T-helper 1 cell (primary cell): ENCODE measurements around the gene SLC7A10.
A peak's percentile ranks its signal among the peaks of the same experiment; 100 is the strongest.
"Not testable (repeated sequence)": the region's sequence is repeated elsewhere in the genome, so short reads cannot be mapped to it uniquely, and the experiment has no call there.

Experiments
- DNase-seq, 5 donors: peaks; one replicate each; pipeline ENCODE4 v3.0.0-alpha.2; 2012 to 2020

Gene SLC7A10

DNA sequence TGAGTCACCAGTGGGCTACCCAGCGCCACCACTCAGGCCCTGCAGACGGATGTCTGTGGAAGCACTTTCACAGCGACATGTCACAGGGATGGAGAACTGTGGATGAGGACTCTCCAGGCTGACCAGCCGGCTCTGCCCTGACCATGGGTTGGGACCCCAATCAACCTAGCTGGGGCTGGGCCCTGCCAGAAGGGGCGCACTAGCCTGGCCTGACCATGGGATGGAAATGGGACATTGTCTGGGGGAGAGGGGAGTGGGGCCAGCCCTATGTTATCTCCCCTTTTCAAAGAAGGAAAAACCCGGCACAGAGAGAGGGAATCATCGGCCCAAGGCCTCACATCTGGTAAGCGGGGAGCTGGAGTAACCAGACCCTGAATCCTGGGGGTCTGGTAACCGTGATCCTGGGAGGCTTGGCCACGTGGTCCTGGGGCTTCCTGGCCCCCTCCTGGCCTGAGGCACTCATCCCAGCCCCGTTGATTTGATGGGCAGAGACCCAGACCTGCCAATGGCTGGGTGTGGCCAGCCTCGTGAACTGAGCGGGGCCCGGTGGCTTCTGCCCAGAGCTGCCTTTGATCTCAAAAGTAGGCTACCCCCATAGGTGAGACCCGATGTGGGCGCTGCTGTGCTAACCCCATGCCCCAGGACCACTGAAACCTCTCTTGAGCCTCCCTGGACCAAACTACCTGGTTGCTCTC is 11.2 kb upstream of the SLC7A10 start:
- DNase-seq, result no peak

DNA sequence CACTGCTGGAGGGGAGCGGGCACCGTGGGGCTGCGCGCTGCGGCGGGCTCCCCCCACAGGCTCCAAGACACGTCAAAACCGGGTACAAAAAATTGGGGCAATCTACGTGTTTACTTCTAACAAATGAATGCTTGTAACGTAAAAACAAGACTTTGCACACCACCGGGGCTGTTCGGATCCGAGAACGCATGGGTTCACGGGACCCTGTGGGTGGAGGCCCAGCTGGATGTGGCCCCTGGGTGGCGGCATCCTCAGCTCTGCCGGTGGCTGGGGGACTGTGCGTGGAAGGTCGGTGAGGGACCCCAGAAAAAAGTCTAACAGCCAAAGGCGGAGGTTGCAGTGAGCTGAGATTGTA is 10.3 kb upstream of the SLC7A10 start:
- no peak for DNase-seq

GRCh38 chr19:33235269-33235995 is 9.8 kb upstream of the SLC7A10 start:
- peak; percentile 31 to 81 (median 61) for DNase-seq

- DNase-seq, result no peak
Measured at GRCh38 chr19:33234736-33235135, 9.1 kb upstream of the SLC7A10 start.

DNA sequence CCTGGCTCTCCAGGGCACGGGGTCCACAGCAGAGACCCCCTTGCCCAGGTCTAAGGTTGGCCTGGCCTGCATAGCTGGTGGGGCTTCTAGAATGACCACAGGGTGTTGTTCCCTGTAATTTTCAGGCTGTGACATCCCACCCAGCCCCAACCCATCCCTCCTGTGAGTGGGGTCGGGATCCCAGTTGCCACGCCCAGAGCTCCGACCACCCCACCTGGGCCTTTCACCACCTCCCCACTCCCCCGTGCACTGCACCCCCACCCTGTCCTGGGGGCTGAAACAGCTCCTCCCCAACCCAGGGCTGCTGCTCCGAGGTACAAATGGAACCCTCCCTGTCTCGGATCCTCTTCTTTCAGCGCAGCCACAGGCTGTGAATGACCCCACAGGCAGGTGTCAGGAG is 8.4 kb upstream of the SLC7A10 start:
- DNase-seq, result no peak

- no peak for DNase-seq
Measured at GRCh38 chr19:33233056-33233873, 7.6 kb upstream of the SLC7A10 start.

DNA sequence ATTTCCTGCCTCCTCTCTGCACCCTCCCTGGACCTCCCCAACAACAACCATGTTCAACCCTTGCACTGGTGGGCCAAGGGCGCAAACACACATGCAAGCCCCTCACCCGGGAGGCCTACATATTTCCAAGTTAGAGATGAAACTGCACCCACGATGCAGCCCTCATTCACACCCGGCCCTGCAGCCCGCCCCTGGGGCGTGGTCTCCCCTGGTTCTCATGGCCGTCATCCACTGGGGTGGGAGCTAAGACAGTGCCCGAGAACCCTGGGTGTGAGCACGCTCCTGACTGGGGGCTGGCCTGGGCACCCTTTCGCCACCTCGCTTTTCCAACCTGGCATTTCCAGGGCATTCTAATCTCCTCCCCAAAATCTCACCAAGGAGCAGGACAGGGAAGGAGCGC is 7.0 kb upstream of the SLC7A10 start:
- DNase-seq, result no peak

DNA sequence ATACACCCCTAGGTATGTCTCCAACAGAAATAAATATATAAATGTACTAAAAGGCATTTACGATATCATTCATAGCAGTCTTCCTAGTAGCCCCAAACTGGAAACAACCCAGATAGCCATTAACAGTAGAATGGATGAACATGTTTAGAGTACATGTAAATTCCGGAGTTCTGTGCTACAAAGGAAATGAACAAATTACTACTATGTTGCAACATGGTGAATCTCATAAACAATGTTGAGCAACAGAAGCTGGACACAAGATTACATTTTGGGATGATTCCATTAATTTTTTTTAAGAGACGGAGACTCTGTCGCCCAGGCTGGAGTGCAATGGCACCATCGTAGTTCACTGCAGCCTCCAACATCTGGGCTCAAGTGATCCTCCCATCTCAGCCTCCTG is 5.9 kb upstream of the SLC7A10 start:
- no peak for DNase-seq

DNA sequence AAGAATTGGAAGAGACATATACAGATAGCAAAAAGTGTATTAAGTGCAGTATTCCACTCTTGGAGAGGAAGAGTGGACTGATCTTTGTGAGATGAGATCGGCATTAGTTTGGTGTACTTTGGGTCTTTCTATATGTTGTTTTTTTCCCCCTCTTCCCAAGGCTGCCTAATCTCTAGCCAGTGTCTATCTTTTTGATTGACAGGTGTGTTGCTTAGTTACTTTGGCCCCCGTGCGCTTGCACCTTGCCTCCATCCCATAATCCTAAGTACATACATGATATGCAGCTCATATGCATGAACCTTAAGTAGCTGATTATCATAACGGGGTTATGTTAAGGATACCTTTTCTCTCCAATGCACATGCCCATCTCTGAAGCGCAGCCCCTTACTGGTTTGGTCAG is 4.3 kb upstream of the SLC7A10 start:
- no peak for DNase-seq

DNA sequence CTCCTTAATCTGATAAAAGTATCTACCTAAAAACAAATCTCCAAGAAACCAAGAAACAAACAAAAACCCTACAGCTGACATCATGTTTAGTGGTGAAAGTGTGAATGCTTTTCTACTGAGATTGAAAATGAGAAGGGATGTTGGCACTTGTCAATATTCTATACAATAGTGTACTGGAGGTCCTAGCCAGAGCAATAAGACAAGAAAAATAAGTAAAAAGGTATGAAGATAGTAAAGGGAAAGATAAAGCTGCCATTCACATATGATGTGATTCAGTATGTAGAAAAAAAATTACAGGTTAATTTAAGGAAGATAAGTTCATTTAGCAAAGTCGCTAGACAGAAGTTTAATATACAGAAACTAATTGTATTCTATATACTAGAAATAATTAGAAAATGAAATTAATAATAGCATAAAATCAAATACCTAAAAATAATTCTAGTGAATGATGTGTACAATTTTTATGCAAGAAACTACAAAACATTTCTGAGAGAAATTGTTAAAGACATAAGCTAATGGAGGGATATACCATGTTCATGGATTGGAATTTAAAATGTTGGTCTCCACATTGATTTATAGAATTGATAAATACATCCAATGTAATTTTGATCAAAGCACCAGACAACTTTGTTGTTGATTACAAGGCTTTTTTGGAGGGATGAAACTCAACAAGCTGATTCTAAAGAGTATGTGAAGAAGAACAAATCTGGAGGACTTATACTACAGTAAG is 2.4 kb upstream of the SLC7A10 start:
- DNase-seq, result no peak

DNA sequence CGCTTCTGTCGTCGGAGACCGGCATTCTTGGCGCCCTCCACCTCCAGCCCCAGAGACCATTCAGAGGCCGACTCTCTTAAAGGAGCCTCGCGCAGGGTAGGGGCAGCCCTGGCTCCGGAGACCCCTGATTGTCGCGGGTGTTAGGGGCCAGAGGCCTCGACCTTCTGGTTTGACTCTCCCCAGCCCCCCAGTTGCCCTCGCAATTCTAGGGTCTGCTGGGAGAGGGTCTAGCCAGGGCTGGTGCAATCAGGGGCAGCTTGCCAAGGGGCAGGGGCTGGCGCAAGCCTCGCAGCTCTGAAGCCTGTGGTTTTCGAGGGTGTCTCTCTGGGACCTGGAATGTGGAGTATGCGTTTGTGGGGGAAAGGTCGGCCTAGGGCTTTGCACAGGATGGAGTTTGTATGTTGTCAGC is 1.6 kb upstream of the SLC7A10 start:
- DNase-seq, result no peak

- no peak for DNase-seq
Measured at GRCh38 chr19:33226550-33227241, 1.0 kb upstream of the SLC7A10 start.

- no peak for DNase-seq
Measured at GRCh38 chr19:33224694-33225457, 774 bp downstream of the SLC7A10 start.

DNA sequence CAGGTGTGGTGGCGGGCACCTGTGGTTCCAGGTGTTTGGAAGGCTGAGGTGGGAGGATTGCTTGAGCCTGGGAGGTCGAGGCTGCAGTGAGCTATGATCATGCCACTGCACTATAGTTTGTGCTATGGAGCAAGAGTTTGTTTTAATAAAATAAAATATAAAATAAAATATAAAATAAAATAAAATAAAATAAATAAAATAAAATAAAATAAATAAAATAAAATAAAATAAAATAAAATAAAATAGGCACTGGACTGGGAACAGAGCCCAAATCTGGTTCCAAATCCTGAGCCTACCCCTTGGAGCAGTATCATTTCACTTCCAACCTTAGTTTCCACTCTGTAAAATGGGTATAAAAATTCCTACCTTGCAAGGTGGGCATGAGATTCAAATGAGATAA is 3.4 kb downstream of the SLC7A10 start:
- not testable (repeated sequence) for DNase-seq

DNA sequence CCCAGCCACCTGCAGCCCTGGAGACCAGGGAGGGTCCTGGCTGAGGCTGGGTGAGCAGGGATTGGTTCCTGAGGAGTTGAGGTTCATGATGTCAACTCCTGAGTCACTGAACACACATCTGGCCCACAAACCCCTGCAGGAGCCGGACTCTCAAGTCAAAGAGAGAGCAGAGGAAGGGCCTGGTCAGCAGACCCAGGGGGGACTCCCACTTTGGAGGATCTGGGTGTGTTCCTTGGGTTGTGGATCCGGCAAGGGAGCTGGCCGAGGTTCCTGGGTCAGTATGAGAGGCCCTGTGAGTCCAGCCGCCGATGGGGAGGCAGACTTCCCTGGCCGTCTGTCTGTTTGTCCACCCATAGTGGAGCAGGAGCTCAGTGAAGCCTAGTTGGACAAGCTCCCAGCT is 4.0 kb downstream of the SLC7A10 start:
- no peak for DNase-seq

GRCh38 chr19:33220735-33221134 is 4.9 kb downstream of the SLC7A10 start:
- no peak for DNase-seq

GRCh38 chr19:33220115-33220514 is 5.5 kb downstream of the SLC7A10 start:
- DNase-seq, result no peak

GRCh38 chr19:33219261-33219815 is 6.3 kb downstream of the SLC7A10 start:
- no peak for DNase-seq

- no peak for DNase-seq
Measured at GRCh38 chr19:33217881-33218280, 7.8 kb downstream of the SLC7A10 start.

- no peak for DNase-seq
Measured at GRCh38 chr19:33216198-33216830, 9.3 kb downstream of the SLC7A10 start.
